CD14-positive monocyte (primary cell): ENCODE measurements around the gene TEDC1. TPM values are rescaled to one million over a fixed set of nuclear protein-coding genes. Genes with fewer than 3 reads are reported as not detected.
A peak's percentile ranks its signal among the peaks of the same experiment; 100 is the strongest.

Source experiments
- DNase-seq, 3 donors: peaks; one replicate each; pipeline ENCODE4 v3.0.0-alpha.2; 2011 to 2022
- H2AFZ ChIP-seq: 2 replicates; pipeline ENCODE4 v1.6.0; 2012; ENCODE audit warnings: mild to moderate bottlenecking, low read depth, low read length, inconsistent platforms; ENCODE audit not compliant: insufficient read depth, poor library complexity, severe bottlenecking
- H3K27ac ChIP-seq, 2 donors: 1 replicate in 1 of 2; 2 replicates in 1 of 2; pipeline ENCODE4 v1.5.1; 2012 to 2013; ENCODE audit warnings: low read length in 2 of 2, control low read depth in 1 of 2, inconsistent platforms in 1 of 2, low read depth in 1 of 2, mild to moderate bottlenecking in 1 of 2
- H3K27me3 ChIP-seq, 2 donors: one replicate each; pipeline versions ENCODE4 v1.6.0 to v1.6.1; 2011 to 2013; ENCODE audit warnings: low read length in 2 of 2; ENCODE audit not compliant: control insufficient read depth in 2 of 2, insufficient read depth in 2 of 2
- H3K36me3 ChIP-seq, 2 donors: replicated peaks in 1 of 2; 1 replicate in 1 of 2; 2 replicates in 1 of 2; pipeline versions ENCODE4 v1.5.1 to v1.6.1; 2012 to 2013; ENCODE audit warnings: low read length in 2 of 2, control low read depth in 1 of 2, inconsistent platforms in 1 of 2, mild to moderate bottlenecking in 1 of 2; ENCODE audit not compliant: insufficient read depth in 2 of 2, control insufficient read depth in 1 of 2
- H3K4me1 ChIP-seq, 2 donors: 1 replicate in 1 of 2; 2 replicates in 1 of 2; pipeline versions ENCODE4 v1.5.1 to v1.6.1; 2012 to 2013; ENCODE audit warnings: low read length in 2 of 2, control low read depth in 1 of 2, inconsistent platforms in 1 of 2, mild to moderate bottlenecking in 1 of 2, moderate library complexity in 1 of 2; ENCODE audit not compliant: insufficient read depth in 2 of 2, control insufficient read depth in 1 of 2
- H3K4me2 ChIP-seq: replicated peaks from 2 replicates; pipeline ENCODE3; 2012; ENCODE audit warnings: low read length, moderate library complexity, mild to moderate bottlenecking; ENCODE audit not compliant: poor library complexity, severe bottlenecking; ENCODE audit errors: extremely low read depth
- H3K4me3 ChIP-seq, 3 experiments: fragments of 200-600 bp in 1 of 3; sonication (generic) in 1 of 3; replicated peaks in 1 of 3; 1 replicate in 2 of 3; 2 replicates in 1 of 3; pipeline ENCODE4 v1.5.1; 2011 to 2013; ENCODE audit warnings: low read length in 3 of 3, mild to moderate bottlenecking in 3 of 3, control low read depth in 2 of 3, low read depth in 2 of 3, inconsistent platforms in 1 of 3, moderate library complexity in 1 of 3
- H3K79me2 ChIP-seq: 2 replicates; pipeline ENCODE4 v1.6.0; 2012; ENCODE audit warnings: mild to moderate bottlenecking, control low read depth, inconsistent platforms, low read length, moderate library complexity; ENCODE audit not compliant: insufficient read depth
- H3K9ac ChIP-seq: 2 replicates; pipeline ENCODE4 v1.6.0; 2017; ENCODE audit warnings: low read length, mild to moderate bottlenecking; ENCODE audit not compliant: insufficient read depth, poor library complexity, severe bottlenecking
- H3K9me3 ChIP-seq, 2 donors: replicated peaks in 1 of 2; 1 replicate in 1 of 2; 2 replicates in 1 of 2; pipeline versions ENCODE4 v1.5.1 to v1.6.1; 2012 to 2013; ENCODE audit warnings: low read length in 2 of 2, control low read depth in 1 of 2; ENCODE audit not compliant: control insufficient read depth in 1 of 2, insufficient read depth in 1 of 2
- H4K20me1 ChIP-seq: 2 replicates; pipeline ENCODE4 v1.6.0; 2012; ENCODE audit warnings: mild to moderate bottlenecking, low read length, control low read depth, moderate library complexity; ENCODE audit not compliant: insufficient read depth
- H3K27ac Mint-ChIP-seq, 7 donors: one replicate each; pipeline ENCODE4 v1.8.0; 2020; ENCODE audit warnings: mild to moderate bottlenecking in 7 of 7, mixed read lengths in 7 of 7, moderate library complexity in 6 of 7, inconsistent platforms in 2 of 7
- H3K27me3 Mint-ChIP-seq, 3 donors: one replicate each; pipeline ENCODE4 v1.8.0; 2021 to 2022; ENCODE audit warnings: low read depth in 3 of 3, mild to moderate bottlenecking in 3 of 3, mixed read lengths in 3 of 3, moderate library complexity in 3 of 3, inconsistent platforms in 1 of 3
- H3K36me3 Mint-ChIP-seq, 2 donors: one replicate each; pipeline ENCODE4 v1.8.0; 2020; ENCODE audit warnings: mixed read lengths in 2 of 2, inconsistent platforms in 1 of 2, mild to moderate bottlenecking in 1 of 2
- H3K4me1 Mint-ChIP-seq: one replicate; pipeline ENCODE4 v1.8.0; 2020; ENCODE audit warnings: mild to moderate bottlenecking, mixed read lengths
- H3K4me3 Mint-ChIP-seq, 2 donors: one replicate each; pipeline ENCODE4 v1.8.0; 2020; ENCODE audit warnings: mild to moderate bottlenecking in 2 of 2, mixed read lengths in 2 of 2, moderate library complexity in 1 of 2
- H3K9me3 Mint-ChIP-seq, 7 donors: one replicate each; pipeline ENCODE4 v1.8.0; 2020 to 2022; ENCODE audit warnings: mixed read lengths in 7 of 7, mild to moderate bottlenecking in 6 of 7, moderate library complexity in 6 of 7, inconsistent platforms in 2 of 7
- WGBS: methylation state at CpG from one replicate; pipeline ENCODE4 v1.1.5; 2013; ENCODE audit warnings: missing lambda C conversion rate; ENCODE audit not compliant: insufficient coverage; 5-methylcytosine and 5-hydroxymethylcytosine counted together
- intact Hi-C, 2 donors: fragments of 100-400 bp; cut with micrococcal nuclease; formaldehyde crosslinking; loops; one replicate each; pipeline versions ENCODE4 v1.15.0 to v1.15.1; 2023
- polyA plus RNA-seq, 3 donors: library from polyadenylated mRNA; depleted of rRNA in 1 of 3; unstranded in 2 of 3; stranded (reverse) in 1 of 3; fragments of 300-500 nt in 2 of 3; fragments of >200 nt in 1 of 3; fragmentation: Illumina TruSeq in 2 of 3; gene quantifications; 1 replicate in 2 of 3; 2 replicates in 1 of 3; pipeline ENCODE4 v1.2.3, GENCODE V29; 2012 to 2021
- TF ChIP-seq, protein P1 (sequence below): fragments of 200-600 bp; IDR thresholded peaks from one replicate; pipeline ENCODE4 v1.8.0; 2022; ENCODE audit warnings: antibody characterized with exemption, mild to moderate bottlenecking

The TEDC1 gene
- polyA plus RNA-seq, 3 donors, result 7.8 to 23.4 (median 9.0) TPM

GRCh38 chr14:105530285-105531087, 39.4 kb downstream of the TEDC1 start:
- no peak for DNase-seq
- Histone ChIP-seq H4K20me1 (no peaks in the 10 kb centered on the region), H3K9ac (no peak overlapping the region), H3K4me2 (no peak overlapping the region), H3K9me3 (peaks cover 0 to 21% of the 10 kb centered on the region in 2 donors), H3K36me3 (no peaks in the 10 kb centered on the region), H3K4me3 (no peak overlapping the region), H3K79me2 (no peaks in the 10 kb centered on the region), H3K27ac (no peak overlapping the region), H3K4me1 (peaks cover 30 to 35% of the 10 kb centered on the region in 2 donors), H2AFZ (no peak overlapping the region), H3K27me3 (peaks cover 25 to 43% of the 10 kb centered on the region in 2 donors)
- intact Hi-C loops, result no loop called here
- H3K27ac Mint-ChIP-seq, result no peak overlapping the region
- WGBS, result 87% methylated on average over 15 of the region's 19 CpGs
- TF ChIP-seq, protein P1, sequence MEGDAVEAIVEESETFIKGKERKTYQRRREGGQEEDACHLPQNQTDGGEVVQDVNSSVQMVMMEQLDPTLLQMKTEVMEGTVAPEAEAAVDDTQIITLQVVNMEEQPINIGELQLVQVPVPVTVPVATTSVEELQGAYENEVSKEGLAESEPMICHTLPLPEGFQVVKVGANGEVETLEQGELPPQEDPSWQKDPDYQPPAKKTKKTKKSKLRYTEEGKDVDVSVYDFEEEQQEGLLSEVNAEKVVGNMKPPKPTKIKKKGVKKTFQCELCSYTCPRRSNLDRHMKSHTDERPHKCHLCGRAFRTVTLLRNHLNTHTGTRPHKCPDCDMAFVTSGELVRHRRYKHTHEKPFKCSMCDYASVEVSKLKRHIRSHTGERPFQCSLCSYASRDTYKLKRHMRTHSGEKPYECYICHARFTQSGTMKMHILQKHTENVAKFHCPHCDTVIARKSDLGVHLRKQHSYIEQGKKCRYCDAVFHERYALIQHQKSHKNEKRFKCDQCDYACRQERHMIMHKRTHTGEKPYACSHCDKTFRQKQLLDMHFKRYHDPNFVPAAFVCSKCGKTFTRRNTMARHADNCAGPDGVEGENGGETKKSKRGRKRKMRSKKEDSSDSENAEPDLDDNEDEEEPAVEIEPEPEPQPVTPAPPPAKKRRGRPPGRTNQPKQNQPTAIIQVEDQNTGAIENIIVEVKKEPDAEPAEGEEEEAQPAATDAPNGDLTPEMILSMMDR, result no peak
- peaks cover 27% of the 10 kb centered on the region for H3K4me1 Mint-ChIP-seq
- H3K27me3 Mint-ChIP-seq, result peaks cover 35 to 63% (median 51%) of the 10 kb centered on the region in 3 donors
- peaks cover 0 to 16% (median 8%) of the 10 kb centered on the region in 7 donors for H3K9me3 Mint-ChIP-seq
- no peaks in the 10 kb centered on the region for H3K36me3 Mint-ChIP-seq
- H3K4me3 Mint-ChIP-seq, result peak overlapping the region; percentile 24 to 64

DNA sequence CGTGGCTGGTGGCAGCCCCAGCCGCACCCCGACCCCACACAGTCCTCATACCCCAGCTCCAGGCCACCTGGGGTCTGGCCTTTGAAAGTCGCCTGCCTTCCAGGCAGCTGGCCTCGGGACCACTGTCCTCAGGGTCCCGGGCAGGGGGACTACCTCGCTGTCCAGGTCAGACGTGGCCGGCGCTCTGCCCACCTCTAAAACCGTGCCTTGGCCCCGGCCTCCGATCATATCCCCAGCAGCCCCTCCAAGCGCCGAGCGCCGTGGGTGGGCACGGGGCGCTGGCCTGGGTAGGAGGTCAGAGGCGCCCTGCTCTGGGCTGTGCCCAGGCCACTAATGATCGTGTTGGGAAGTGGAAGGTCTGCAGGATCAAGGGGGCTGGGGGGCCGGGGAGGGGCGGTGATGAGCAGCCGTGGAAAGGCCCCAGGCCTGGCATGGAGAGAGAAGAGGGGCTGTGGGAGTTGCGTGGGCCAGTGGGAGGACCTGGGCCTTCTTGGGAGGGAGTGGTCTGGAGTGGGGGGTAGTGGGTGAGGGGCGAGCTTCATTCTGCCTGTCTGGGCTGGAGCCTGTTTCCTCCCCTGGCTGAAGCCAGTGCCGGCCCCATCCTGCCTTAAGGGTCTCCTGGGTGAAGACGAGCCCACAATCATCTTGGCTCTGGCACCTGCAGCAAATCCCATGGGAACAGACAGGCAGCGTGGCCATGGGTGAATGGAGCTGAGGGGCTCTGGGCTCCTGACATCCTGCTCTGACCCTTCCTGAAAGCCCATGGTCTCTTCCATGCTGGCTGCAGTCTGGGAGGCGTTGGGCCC, 40.2 kb downstream of the TEDC1 start:
- Histone ChIP-seq H2AFZ (no peak overlapping the region), H3K9ac (no peak overlapping the region), H3K27me3 (peaks cover 18 to 36% of the 10 kb centered on the region in 2 donors), H3K79me2 (no peaks in the 10 kb centered on the region), H3K4me3 (no peak overlapping the region), H4K20me1 (no peaks in the 10 kb centered on the region), H3K36me3 (no peaks in the 10 kb centered on the region), H3K4me1 (peaks cover 30 to 35% of the 10 kb centered on the region in 2 donors), H3K9me3 (peaks cover 0 to 17% of the 10 kb centered on the region in 2 donors), H3K27ac (no peak overlapping the region), H3K4me2 (no peak overlapping the region)
- Mint-ChIP-seq H3K4me3 (no peak overlapping the region), H3K27ac (no peak overlapping the region), H3K9me3 (peaks cover 0 to 13% (median 5%) of the 10 kb centered on the region in 7 donors), H3K27me3 (peaks cover 31 to 57% (median 46%) of the 10 kb centered on the region in 3 donors), H3K36me3 (no peaks in the 10 kb centered on the region), H3K4me1 (peaks cover 23% of the 10 kb centered on the region)
- WGBS, result 89% methylated on average over 22 of the region's 30 CpGs
- DNase-seq, result no peak
- TF ChIP-seq, protein P1, result no peak
- intact Hi-C loops, result no loop called here
